HepG2 (cell line): ENCODE data around the gene ERCC5. TPM values are rescaled to one million over a fixed set of nuclear protein-coding genes. Genes with fewer than 3 reads are reported as not detected.
A peak's percentile ranks its signal among the peaks of the same experiment; 100 is the strongest.

Experiments
- AHR ChIP-seq: IDR thresholded peaks from 2 replicates; pipeline ENCODE4 v1.6.1; 2018; ENCODE audit warnings: missing genetic modification reagents, missing compliant biosample characterization
- AKAP8 ChIP-seq: sonication (generic); formaldehyde crosslinking; IDR thresholded peaks from 2 replicates; pipeline ENCODE4 v1.5.1; 2020; ENCODE audit warnings: mild to moderate bottlenecking, missing genetic modification reagents
- ATF1 ChIP-seq: IDR thresholded peaks from 2 replicates; pipeline ENCODE4 v1.6.1; 2016; ENCODE audit warnings: mild to moderate bottlenecking, control low read depth
- ATF3 ChIP-seq: sonication (generic); formaldehyde crosslinking; IDR thresholded peaks from 2 replicates; pipeline ENCODE4 v1.4.0; 2020; ENCODE audit warnings: missing genetic modification reagents
- CREM ChIP-seq, 2 experiments: sonication (generic) in 1 of 2; formaldehyde crosslinking in 1 of 2; IDR thresholded peaks; 2 replicates each; pipeline versions ENCODE4 v1.4.0 to v1.6.1; 2016 to 2020; ENCODE audit warnings: antibody characterized with exemption in 1 of 2, mild to moderate bottlenecking in 1 of 2, missing genetic modification reagents in 1 of 2
- FIP1L1 ChIP-seq: fragments of 200-400 bp; formaldehyde crosslinking; IDR thresholded peaks from 2 replicates; pipeline ENCODE4 v1.6.1; 2018; ENCODE audit warnings: low read depth, mild to moderate bottlenecking, low read length, moderate library complexity, borderline replicate concordance; ENCODE audit not compliant: insufficient read depth
- HNF4A ChIP-seq: sonication (generic); formaldehyde crosslinking; IDR thresholded peaks from 2 replicates; pipeline ENCODE4 v1.4.0; 2020; ENCODE audit warnings: missing genetic modification reagents
- HOXA7 ChIP-seq: sonication (generic); formaldehyde crosslinking; IDR thresholded peaks from 2 replicates; pipeline ENCODE4 v1.8.1; 2022; ENCODE audit warnings: mild to moderate bottlenecking, missing genetic modification reagents, moderate library complexity
- NCOA2 ChIP-seq: sonication (generic); formaldehyde crosslinking; IDR thresholded peaks from 2 replicates; pipeline ENCODE4 v1.8.0; 2022; ENCODE audit warnings: inconsistent platforms
- NFYC ChIP-seq: IDR thresholded peaks from 2 replicates; pipeline ENCODE4 v1.6.1; 2016; ENCODE audit warnings: missing genetic modification reagents, missing compliant biosample characterization
- SNAPC5 ChIP-seq: sonication (generic); formaldehyde crosslinking; IDR thresholded peaks from 2 replicates; pipeline ENCODE4 v1.8.1; 2023; ENCODE audit warnings: mild to moderate bottlenecking, missing genetic modification reagents, borderline replicate concordance
- SSRP1 ChIP-seq: IDR thresholded peaks from 2 replicates; pipeline ENCODE4 v1.6.1; 2016; ENCODE audit warnings: control low read depth
- ZBTB40 ChIP-seq, 2 experiments: fragments of 450-650 bp in 1 of 2; sonication (generic) in 1 of 2; formaldehyde crosslinking in 1 of 2; IDR thresholded peaks; 2 replicates each; pipeline versions ENCODE4 v1.6.1 to v1.8.0; 2016 to 2022; ENCODE audit warnings: antibody characterized with exemption in 1 of 2, mild to moderate bottlenecking in 1 of 2, missing genetic modification reagents in 1 of 2
- ZNF576 ChIP-seq: sonication (generic); formaldehyde crosslinking; IDR thresholded peaks from 2 replicates; pipeline ENCODE4 v1.4.0; 2020; ENCODE audit warnings: mild to moderate bottlenecking, missing genetic modification reagents
- ZNF580 ChIP-seq: IDR thresholded peaks from 2 replicates; pipeline ENCODE4 v1.6.1; 2016; ENCODE audit warnings: low read depth, borderline replicate concordance
- ZNF770 ChIP-seq: sonication (generic); formaldehyde crosslinking; IDR thresholded peaks from 2 replicates; pipeline ENCODE4 v1.5.0; 2020; ENCODE audit warnings: mild to moderate bottlenecking, missing genetic modification reagents
- polyA plus RNA-seq, 8 experiments: library from polyadenylated mRNA; depleted of rRNA in 3 of 8; stranded (reverse) in 7 of 8; unstranded in 1 of 8; fragments of >200 nt; fragmentation: Illumina TruSeq in 4 of 8; extraction: Trizol in 4 of 8; gene quantifications; 2 replicates each; pipeline versions ENCODE4 v1.2.1 to v1.2.3, GENCODE V29; 2011 to 2016; ENCODE audit warnings: low read depth in 4 of 8, missing spikeins in 1 of 8, mixed read lengths in 1 of 8; ENCODE audit not compliant: insufficient read depth in 1 of 8
- total RNA-seq, 5 experiments: library from RNA; depleted of rRNA; stranded (reverse); fragments of >200 nt; fragmentation: Illumina TruSeq; extraction: Trizol; gene quantifications; 2 replicates each; pipeline ENCODE4 v1.2.3, GENCODE V29; 2016; ENCODE audit warnings: low read depth in 1 of 5

Gene ERCC5
- total and polyA plus RNA-seq, 2 of the 13 experiments (the other 11 are each of a cell fraction or from before 2014, with no cell fraction given): 12.9 to 35.5 TPM

- no peak for TF ChIP-seq ZBTB40 (IDR thresholded peaks at IDR 0.05)
- TF ChIP-seq ZBTB40 (CRISPR knock-in tag; IDR thresholded peaks at IDR 0.05): peak; percentile 77
- TF ChIP-seq SSRP1 (CRISPR knock-in tag): no peak
- TF ChIP-seq SNAPC5 (CRISPR knock-in tag): no peak
- no peak; the same call in 1 of the 2 replicates for TF ChIP-seq ZNF770
- TF ChIP-seq HOXA7 (CRISPR knock-in tag): no peak
- peak; percentile 100 for TF ChIP-seq NFYC
- no peak for TF ChIP-seq ATF3 (CRISPR knock-in tag)
- TF ChIP-seq ZNF576 (CRISPR knock-in tag): no peak
- no peak for TF ChIP-seq NCOA2 (CRISPR knock-in tag)
- TF ChIP-seq AKAP8 (CRISPR knock-in tag): no peak
- no peak for TF ChIP-seq AHR (CRISPR knock-in tag)
- peak; percentile 77; the same call in 1 of the 2 replicates for TF ChIP-seq ZNF580
- peak; percentile 96 for TF ChIP-seq CREM (IDR thresholded peaks at IDR 0.05)
- no peak for TF ChIP-seq CREM (CRISPR knock-in tag; IDR thresholded peaks at IDR 0.05)
- TF ChIP-seq FIP1L1: no peak
- peak; percentile 92 for TF ChIP-seq ATF1
- 0 out of 2 replicates have a peak, but pooled peaks have one; percentile 6 for TF ChIP-seq HNF4A (CRISPR knock-in tag)
Observed at GRCh38 chr13:102798581-102799425, 47.0 kb upstream of the ERCC5 start, which contains the start of the genes BIVM and POGLUT2 (continued).
